Ureter (tissue), 1 donor: Measurements from ENCODE around the gene COX4I2. TPM values are rescaled to one million over a fixed set of nuclear protein-coding genes. Genes with fewer than 3 reads are reported as not detected.

Experiments
- DNase-seq: peaks from one replicate; pipeline ENCODE4 v3.0.0-alpha.2; 2020; ENCODE audit warnings: low spot score
- total RNA-seq: library from RNA; stranded (reverse); gene quantifications from one replicate; pipeline ENCODE4 v1.2.4, GENCODE V29; 2023
- donor health status: DM: yes; HTN: yes; CAD: no.

Gene COX4I2
- total RNA-seq, 1 donor from 2014 or later = 4.0 TPM

GRCh38 chr20:31675828-31676608 is 38.3 kb downstream of the COX4I2 start:
- DNase-seq = no peak

DNA sequence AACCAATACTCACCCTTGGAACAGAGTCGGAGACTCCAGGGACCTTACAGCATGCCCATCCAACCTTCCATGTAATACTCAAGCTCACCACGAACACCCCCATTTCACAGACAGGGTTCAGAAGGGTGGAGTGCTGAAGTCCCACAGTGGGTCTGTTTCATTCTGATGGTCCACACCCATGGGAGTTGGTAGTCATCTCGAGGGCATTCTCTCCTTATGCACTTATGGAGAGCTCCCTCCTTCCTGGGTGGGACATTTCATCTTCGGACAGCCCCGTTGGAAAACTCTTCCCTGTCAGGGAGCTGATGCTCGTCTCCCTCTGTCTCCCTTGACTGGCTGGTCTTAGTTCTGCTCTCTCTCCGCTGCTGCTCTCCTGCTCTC is 38.9 kb downstream of the COX4I2 start:
- DNase-seq = no peak

- DNase-seq = no peak
These were observed 40.0 kb downstream of the COX4I2 start for GRCh38 chr20:31677553-31678260.

- DNase-seq = no peak
These were observed 41.0 kb downstream of the COX4I2 start for GRCh38 chr20:31678389-31679356.

DNA sequence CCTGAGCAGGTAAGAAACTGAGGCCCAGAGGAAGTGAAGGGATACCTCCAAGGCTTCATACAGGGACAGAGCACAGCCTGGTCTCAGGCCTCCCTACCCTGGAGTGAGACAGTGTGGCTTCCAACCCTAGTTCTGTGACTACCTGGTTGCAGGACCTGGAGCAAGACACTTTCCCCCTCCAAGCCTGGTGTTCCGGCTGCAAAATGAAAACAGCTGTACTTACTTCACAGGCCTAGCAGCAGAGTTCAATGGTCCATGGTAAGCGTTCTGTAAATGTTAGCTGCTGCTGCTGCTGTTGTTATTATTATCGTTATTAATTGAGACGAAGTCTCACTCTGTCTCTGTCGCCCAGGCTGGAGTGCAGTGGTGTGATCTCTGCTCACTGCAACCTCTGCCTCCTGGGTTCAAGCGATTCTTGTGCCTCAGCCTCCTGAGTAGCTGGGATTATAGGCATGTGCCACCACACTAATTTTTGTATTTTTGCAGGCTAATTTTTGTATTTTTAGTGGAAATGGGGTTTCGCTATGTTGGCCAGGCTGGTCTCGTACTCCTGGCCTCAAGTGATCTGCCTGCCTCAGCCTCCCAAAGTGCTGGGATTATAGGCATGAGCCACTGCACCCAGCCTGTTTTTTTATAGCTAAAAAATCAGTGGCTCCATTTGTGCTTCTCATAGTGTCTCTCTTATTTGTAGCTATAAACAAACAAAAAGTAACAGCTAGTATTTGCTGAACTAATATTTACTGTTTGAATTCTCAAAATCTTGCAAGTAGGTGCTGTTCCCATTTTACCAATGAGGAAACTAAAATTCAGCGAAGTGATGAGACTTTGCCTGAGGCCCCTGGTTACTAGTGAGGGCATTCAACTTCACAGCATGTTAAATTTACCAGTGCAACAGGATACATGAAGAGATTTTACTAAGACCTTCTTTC is 41.9 kb downstream of the COX4I2 start:
- DNase-seq = no peak

DNA sequence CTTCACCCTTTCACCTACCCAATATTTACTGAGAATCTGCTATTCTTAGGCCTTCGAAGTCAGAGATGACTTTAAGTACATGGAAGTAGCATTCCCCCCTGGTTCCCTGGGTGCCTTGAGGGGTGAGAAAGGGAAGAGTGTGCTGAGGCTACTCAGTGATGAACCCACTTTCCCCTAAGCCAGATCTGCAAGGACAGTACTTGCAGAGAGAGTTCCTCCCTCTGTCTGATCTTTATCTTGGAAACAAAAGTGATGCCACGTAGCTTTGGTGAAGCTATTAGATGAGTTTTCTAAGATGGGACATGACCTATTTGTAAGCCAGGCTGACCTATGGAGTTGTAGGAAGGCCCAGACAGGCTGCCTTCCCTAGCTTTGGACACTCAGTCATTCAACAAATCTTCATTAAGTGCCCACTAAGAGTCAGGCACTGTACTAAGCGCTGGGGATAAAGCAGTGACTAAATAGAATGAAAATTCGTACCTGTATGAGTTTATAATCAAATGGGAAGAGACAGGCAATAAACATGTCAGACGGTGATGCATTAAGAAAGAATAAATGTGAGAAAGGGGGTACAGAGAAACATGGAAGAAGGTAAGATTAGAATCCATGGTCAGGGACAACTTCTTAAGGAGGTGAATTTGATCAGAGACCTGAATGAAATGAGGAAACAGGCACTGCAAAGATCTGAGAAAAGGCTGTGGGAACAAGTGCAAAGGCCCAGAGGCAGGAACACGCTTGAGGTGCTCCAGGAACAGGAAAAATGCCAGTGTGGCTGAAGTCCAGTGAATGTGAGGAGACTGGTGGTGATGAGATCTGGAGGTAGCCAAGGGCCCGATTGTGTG is 42.8 kb downstream of the COX4I2 start:
- DNase-seq = no peak

DNA sequence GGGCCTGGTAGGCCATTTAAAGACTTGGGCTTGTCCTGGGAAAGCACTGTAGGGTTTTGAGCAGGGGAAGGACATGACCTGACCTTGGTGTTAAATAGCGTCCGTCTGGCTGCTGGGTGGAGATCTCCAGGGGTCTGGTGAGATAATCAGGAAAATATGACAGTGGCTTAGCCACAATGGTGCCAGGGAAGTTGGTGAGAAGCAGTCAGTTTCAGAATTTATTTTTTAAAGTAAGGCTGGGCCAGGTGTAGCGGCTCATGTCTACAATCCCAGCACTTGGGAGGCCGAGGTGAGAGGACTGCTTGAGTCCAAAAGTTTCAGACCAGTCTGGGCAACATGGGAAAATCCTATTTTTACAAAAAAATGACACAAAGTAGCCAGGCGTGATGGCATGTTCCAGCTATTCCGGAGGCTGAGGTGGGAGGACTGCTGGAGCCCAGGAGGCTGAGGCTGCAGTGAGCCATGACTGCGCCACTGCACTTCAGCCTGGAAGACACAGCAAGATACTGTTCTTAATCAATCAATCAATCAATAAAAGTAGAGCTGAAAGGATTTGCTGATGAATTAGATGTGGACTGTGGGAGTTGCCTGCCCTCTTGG is 43.5 kb downstream of the COX4I2 start:
- no peak for DNase-seq

- DNase-seq = no peak
These were observed 44.1 kb downstream of the COX4I2 start for GRCh38 chr20:31681769-31682168.

DNA sequence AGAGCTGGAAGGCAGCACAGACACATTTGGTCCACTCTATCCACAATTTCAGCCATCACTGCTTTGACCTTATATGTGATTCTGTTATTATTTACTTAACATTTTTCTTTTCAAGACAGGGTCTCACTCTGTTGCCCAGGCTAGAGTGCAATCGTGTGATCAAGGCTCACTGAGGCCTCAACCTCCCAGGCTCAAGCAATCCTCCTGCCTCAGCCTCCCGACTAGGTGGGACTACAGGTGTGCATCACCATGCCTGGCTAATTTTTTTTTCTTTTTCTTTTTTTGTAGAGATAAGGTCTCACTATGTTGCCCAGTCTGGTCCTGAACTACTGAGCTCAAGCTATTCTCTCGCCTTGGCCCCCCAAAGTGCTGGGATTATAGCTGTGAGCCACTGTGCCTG is 44.6 kb downstream of the COX4I2 start:
- DNase-seq = no peak

DNA sequence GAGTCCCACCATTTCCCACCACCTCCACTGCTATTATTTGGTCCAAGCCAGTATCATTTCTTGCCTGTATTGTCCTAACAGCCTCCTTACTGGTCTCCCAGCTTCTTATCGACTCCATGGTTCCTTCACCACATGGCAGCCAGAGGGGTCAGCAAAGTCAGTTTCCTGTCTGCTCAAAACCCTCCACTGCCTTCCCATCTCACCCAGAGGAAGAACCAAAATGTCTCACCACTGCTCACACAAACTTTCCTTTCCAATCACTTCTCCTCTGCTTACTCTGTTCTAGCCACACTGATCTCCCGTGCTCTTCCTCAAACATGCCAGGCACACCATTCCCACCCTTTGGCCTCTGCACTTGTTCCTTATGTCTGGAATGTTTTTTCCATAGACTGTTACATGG is 45.2 kb downstream of the COX4I2 start:
- no peak for DNase-seq

- DNase-seq = no peak
These were observed 46.7 kb downstream of the COX4I2 start for GRCh38 chr20:31684153-31685015.

- DNase-seq = no peak
These were observed 48.3 kb downstream of the COX4I2 start for GRCh38 chr20:31685853-31686643.

GRCh38 chr20:31687777-31688176 is 50.1 kb downstream of the COX4I2 start:
- DNase-seq = no peak

DNA sequence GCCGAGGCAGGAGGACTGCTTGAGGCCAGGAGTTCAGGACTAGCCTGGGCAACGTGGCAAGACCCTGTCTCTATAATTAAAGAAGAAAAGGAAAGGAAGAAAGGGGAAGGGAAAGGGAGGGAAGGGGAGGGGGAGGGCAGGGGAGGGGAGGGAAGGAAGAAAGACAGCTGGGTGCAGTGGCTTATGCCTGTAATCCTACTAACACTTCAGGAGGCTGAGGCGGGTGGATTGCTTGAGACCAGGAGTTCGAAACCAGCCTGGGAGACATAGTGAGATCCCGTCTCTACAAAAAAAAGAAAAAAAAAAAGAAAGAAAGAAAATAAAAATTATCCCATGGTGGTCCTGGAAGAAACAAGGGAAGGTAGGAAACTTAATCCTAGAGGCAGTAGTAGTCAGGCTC is 51.4 kb downstream of the COX4I2 start:
- DNase-seq = no peak

GRCh38 chr20:31690124-31690666 is 52.5 kb downstream of the COX4I2 start:
- no peak for DNase-seq

- DNase-seq = no peak
These were observed 54.0 kb downstream of the COX4I2 start for GRCh38 chr20:31691646-31692275.

DNA sequence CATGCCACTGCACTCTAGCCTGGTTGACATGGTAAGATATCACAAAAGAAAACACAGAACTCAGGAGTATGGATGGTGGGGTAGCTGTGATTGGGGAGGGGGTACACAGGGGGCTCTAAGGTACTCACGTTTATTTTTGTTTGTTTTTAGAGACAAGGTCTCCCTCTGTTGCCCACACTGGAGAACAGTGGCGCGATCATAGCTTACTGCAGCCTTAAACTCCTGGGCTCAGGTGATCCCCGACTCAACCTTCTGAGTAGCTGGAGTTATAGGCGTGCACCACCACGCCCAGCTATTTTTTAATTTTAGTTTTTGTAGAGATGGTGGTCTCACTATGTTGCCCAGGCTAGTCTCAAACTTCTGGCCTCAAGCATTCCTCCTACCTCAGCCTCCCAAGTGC is 55.7 kb downstream of the COX4I2 start:
- DNase-seq = no peak
